C1 segment of cervical spinal cord (tissue), 14 donors: Measurements from ENCODE around the gene CCR4.
A peak's percentile ranks its signal among the peaks of the same experiment; 100 is the strongest.
"Not testable (repeated sequence)": the region's sequence is repeated elsewhere in the genome, so short reads cannot be mapped to it uniquely, and the experiment has no call there.

Source experiments
- DNase-seq, 14 donors: peaks; one replicate each; lab custom pipeline; 2025; lab: John Stamatoyannopoulos, UW

The CCR4 gene

DNA sequence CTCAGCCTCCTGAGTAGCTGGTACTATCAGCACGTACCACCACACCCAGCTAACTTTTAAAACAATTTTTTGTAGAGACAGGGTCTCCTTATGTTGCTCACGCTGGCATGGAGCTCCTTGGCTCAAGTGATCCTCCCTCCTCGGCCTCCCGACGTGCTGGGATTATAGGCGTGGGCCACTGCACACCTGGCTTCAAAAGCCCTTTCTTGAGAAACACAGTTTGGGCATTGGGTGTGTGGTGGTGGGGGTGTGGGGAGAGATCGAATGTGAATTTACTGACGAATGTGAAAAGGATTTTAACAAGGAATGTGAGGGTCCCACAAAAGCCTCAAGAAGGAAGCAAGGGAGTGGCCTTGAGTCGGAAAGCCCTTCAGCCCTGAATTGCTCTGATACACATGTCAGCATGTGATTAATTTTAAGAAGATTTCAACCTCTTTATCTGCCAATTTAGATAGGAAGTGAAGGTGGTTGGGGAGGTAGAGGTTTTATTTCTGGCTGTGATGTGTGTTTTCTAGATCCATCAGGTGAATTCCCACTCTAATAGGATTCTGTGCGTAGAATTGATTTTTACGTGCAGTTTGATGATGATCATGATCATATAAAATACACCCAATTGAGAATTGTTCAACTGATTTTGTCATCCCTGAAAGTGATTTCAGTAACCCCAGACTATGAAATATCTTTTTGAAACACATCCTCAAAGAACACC lies 1.1 kb downstream of the CCR4 start:
- peak in 1 of 14 donors; percentile 0 for DNase-seq

DNA sequence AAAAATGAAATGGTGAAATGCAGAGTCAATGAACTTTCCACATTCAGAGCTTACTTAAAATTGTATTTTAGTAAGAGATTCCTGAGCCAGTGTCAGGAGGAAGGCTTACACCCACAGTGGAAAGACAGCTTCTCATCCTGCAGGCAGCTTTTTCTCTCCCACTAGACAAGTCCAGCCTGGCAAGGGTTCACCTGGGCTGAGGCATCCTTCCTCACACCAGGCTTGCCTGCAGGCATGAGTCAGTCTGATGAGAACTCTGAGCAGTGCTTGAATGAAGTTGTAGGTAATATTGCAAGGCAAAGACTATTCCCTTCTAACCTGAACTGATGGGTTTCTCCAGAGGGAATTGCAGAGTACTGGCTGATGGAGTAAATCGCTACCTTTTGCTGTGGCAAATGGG lies 3.1 kb downstream of the CCR4 start:
- DNase-seq = no peak

DNA sequence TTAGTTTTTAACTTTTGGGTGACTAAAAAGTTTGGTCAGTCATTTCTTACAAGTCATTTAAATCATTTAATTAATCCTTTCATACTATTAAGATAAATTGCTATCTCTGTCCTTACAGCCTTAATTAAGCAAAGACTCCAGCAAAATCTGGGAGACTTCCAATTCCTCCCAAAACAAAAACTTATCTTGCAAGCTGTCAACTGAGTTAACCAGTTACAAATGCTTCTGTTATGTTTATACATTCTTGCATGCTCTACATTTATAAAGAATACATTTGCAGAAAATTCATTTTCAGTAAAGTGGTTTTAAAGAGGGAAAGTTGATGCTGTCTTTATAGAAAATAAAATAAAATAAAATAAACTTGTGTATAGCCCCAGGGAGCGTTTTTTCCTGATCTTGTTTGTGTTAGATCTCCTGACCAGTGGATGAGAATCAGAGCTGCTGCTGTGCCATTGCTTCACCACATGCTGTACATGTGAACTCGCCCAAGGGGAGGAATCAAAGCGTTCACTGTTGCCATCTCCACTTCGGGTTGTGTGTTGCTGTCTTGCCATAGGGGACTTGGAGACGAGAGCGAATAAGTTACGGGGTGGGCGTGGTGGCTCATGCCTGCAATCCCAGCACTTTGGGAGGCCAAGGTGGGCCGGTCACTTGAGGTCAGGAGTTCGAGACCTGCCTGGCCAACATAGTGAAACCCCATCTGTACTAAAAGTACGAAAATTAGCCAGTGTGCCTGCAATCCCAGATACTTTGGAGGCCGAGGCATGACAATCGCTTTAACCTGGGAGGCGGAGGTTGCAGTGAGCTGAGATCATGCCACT lies 5.5 kb downstream of the CCR4 start:
- no peak for DNase-seq

DNA sequence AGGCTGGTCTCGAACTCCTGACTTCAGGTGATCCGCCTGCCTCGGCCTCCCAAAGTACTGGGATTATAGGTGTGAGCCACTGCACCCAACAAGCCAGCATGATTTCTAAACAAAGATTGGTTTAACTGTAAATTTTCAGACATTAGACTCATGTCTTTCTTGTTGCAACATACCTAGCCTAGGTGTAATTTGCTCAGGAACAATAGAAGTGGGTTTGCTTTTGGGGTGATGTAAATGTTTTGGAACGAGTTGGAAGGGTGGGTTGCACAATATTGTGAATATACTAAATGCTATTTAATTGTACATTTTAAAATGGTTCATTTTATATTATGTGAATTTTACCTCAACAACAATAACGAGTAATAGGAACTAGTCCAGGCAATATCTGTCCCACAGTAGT lies 7.1 kb downstream of the CCR4 start:
- no peak for DNase-seq

DNA sequence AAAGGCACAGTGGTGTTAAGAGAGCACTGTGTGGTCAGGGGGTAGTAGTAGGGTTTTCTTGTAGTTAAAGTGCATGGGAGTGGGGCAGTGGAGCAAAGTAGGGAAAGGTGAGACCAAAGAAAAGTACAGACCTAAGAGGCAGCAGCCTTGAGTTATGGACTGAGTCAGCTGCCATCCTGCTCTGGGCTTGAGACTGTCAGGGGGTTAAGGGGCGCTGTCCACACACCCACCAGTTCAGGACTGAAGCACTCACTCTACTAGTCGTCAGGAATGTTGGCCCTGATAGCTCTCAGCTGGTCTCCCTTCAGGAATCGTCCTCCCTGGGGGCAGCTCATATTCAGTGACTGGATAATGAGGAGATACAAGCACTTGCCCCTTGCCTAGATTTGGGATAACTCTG lies 7.9 kb downstream of the CCR4 start:
- no peak for DNase-seq

DNA sequence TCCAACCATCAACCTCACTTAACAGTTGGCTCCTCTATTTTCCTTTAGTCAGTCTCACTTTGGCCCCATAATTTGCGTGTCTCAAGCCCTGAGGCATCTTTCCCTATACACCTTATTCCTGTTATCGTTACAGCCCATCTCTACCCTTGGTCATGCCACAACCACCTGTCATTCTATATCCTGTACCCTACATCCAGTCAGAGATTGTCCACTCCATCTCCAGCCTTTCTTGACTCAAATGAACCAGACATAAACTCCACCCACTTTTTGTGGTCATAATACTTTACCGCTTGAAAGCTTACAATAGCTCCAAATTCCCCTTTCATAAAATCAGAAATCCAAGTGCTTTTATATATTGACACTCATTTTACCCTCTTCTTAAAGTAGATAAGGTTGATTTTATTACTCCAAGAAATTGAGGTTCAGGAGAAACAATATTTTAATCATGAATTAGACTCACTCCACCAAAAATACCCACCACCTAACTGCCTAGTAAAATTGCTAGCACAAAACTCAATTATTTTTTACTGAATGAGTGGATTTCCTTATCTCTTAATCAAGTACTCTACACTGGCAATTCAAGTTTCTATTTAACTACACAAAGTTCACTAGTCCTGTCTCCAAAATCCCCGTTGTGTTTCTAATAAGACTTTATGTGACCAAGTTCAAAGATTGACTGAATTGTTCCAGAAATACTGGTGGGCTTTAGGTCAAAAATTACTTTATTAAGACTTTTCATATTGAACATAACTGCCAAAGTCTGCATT lies 9.1 kb downstream of the CCR4 start:
- DNase-seq = no peak

DNA sequence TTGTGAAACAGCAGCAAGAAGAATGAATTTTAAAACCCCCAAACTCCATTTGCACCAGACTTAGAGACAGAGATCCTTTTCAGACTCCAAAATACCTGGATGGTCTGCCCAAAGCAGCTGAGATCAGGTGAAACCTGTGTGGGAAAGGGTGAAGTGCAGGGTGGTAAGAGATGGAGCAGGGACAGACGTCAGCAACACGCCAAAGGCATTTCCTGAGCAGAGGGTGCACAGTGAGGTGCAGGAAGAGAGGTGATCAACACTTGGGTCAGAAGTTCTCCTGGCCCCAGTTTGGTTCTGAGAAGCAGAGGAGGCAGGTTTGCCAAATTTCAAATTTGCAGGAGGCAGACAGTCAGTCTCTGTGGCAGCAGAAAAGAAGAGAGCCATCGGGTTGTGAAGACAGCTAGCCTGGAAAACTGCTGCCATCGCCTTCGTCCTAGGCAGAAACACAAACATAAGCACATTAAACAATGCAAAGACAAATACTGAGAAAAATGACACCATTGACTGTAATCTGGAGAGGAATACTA lies 9.8 kb downstream of the CCR4 start:
- no peak for DNase-seq

DNA sequence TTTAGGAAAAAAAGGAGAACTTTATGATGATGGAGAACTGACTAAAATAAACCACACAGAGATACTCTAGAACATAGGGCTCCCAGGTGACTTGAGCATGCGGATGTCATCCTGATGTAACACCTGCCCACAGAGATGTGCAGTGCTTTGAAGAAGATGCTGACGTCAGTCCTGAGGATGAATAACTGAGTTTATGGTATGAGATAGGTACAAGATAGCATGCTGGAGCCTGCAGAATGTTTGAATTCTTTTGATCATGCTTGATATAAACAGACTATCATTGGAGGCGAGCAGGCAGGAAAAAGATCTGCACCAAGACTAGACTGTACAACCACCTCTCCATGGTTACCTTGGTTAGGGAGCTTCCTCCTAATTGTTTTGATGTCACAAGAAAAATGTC lies 12.4 kb downstream of the CCR4 start:
- DNase-seq = no peak

DNA sequence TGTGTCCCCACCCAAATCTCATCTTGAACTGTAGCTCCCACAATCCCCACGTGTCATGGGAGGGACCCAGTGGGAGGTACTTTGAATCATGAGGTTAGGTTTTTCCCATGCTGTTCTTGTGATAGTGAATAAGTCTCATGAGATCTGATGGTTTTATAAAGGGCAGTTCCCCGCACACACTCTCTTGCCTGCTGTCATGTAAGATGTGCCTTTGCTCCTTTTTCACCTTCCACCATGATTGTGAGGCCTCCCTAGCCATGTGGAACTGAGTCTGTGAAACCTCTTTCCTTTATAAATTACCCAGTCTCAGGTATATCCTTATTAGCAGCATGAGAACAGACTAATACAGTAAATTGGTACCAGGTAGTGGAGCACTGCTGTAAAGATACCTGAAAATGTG lies 13.3 kb downstream of the CCR4 start:
- not testable (repeated sequence) for DNase-seq

DNA sequence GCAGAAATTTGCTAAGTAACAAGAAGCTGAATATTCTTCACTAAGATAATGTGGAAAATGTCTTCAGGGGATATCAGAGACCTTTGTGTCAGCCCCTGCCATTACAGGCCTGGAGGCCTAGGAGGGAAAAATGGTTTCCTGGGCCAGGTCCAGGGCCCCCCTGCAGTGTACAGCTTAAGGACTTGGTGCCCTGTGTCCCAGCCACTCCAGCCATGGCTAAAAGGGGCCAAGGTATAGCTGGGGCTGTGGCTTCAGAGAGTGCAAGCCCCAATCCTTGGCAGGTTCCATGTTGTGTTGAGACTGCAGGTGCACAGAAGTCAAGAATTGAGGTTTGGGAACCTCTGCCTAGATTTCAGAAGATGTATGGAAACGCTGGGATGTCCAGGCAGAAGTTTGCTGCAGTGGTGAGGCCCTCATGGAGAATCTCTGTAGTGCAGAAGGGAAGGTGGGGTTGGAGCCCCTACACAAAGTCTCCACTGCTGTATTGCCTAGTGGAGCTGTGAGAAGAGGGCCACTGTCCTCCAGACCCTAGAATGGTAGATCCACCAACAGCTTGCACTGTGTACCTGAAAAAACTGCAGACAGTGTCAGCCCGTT lies 14.3 kb downstream of the CCR4 start:
- not testable (repeated sequence) for DNase-seq

DNA sequence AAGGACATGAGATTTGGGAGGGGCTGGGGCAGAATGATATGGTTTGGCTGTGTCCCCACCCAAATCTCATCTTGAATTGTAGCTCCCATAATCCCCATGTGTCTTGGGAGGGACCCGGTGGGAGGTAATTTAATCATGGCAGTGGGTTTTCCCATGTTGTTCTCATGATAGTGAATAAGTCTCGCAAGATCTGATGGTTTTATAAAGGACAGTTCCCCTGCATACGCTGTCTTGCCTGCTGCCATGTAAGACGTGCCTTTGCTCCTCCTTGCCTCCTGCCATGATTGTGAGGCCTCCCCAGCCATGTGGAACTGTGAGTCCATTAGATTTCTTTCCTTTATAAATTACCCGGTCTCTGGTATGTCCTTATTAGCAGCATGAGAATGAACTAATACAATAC lies 15.2 kb downstream of the CCR4 start:
- DNase-seq = not testable (repeated sequence)

DNA sequence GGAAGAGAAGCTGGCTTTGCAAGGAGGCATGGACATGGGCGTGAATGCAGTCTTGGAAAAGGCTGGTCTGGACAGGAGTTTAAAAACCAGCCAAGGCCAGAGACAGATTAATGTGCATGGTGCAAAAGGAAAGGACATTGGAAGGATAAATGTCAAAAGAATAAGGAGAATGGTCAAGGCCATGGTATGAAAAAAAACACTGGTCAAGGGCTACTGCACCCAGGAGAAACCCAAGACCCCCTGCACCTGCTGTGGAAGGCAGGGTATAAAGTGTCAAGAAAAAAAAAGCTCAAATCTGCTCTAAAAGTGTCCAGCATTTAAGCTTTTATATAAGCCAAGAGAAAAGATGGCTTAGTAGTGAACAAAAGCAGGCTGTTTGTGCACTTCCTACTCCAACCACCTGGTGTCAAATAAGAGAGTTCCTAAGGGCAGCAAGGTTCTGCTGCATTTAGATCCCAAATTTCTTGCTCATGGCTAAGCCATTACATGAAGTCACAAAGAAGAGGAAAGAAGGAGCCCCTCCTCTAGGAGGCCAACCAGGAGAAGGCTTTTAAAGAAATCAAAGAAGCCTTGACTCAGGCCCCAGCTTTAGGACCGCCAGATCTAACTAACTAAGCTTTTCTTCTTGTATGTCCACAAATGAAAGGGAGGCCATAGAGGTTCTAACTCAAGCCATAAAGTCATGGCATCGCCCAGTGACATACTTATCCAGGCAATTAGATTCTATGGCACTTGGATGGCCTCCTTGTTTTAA lies 16.9 kb downstream of the CCR4 start:
- no peak for DNase-seq

DNA sequence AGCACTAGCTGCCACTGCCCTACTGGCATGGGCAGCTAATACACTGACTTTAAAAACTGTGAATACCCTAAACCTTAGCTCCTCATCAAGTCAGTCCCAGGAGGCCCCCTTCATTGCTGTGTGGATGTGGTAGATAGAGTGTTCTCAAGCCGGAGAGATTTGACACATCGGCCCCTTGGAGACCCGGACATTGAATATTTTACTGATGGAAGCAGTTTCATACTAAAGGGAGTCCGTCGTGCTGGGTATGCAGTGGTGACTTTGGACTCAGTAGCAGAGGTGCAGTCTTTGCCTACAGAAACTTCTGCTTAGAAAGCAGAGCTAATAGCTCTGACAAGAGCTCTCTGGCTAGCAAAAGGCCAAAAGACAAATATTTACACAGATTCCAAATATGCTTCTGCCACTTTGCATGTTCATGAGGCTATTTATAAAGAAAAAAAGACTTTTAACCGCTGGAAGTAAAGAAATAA lies 17.5 kb downstream of the CCR4 start:
- DNase-seq = no peak

DNA sequence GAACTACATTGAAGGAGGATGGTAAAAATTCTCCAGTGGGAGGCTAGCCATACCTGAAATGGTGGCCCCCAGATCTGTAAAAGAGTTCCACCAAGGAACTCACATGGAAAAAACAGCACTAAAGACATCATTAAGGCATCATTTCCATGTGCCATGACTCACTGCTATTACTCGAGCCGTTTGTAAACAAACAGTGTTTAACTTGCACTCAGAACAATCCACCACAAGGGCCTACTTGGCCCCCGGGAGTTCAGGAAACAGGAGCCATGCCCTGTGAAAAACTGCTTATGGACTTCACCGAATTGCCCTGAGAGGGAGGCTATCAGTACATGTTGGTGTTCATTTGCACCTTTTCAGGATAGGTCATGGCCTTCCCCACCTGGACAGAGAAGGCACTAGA lies 18.2 kb downstream of the CCR4 start:
- DNase-seq = no peak

DNA sequence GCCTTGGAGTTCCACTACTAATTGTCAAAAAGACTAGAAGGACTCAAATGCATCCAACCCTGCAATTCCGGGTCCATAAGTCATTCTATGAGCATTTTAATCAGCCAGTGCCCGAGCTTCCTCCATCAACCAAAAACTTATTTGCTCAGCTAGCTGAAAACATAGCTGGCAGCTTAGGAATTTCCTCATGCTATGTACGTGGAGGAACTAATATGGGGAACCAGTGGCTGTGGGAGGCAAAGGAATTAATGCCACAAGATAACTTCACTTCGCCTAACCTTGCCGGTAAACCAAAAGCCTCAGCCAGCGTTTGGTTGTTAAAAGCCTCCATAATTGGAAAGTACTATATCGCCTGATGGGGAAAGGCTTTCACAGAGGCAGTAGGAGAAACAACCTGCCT lies 19.8 kb downstream of the CCR4 start:
- not testable (repeated sequence) for DNase-seq

DNA sequence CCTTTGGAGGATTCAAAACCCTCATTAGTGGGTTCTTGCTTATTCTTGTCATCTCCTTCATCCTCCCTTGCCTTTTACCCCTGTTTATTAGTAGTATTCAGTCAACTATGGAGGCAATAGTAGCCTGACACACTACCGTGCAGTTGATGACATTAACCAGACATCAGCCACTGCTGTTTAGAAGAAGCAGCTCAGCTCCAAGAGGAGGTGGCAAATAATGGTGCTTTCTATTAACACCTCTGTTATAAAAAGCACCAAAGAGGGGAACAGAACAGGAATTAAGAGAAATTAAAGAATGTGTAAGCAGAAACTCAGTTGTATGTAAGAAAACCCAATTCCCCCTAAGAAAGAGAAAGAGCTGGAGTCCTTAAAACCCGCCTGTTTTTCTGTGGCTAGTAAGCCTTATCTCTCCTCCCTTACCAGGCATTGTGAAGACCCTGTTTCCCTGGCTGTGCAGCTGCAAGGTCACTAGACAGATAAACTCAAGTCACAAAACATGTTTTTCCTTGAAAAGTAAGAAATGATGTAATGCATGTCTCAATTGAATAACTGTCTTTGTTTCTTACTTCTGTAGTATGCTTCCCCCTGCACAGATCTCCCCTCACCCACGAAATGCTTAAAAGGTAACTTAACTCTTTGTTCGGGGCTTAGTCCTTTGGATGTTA lies 21.2 kb downstream of the CCR4 start:
- DNase-seq = no peak

DNA sequence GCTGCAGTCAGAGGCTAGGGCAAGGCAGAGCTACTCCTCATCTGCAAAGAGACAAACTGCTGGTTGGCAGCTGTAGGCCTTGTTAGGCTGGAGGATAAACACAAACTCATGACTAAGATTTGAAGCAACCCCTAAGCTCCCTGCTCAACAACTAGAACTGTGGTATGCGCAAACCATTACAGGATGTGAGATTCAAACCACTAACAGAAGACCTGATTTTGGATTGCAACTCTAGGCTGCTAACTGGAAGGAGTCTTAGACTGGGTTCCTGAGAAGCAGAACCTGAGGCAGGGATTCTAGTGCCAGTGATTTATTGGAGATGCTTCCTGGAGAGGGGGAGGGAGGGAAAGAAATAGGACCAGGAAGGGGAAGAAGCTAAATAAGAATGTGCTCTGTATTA lies 22.5 kb downstream of the CCR4 start:
- DNase-seq = no peak

DNA sequence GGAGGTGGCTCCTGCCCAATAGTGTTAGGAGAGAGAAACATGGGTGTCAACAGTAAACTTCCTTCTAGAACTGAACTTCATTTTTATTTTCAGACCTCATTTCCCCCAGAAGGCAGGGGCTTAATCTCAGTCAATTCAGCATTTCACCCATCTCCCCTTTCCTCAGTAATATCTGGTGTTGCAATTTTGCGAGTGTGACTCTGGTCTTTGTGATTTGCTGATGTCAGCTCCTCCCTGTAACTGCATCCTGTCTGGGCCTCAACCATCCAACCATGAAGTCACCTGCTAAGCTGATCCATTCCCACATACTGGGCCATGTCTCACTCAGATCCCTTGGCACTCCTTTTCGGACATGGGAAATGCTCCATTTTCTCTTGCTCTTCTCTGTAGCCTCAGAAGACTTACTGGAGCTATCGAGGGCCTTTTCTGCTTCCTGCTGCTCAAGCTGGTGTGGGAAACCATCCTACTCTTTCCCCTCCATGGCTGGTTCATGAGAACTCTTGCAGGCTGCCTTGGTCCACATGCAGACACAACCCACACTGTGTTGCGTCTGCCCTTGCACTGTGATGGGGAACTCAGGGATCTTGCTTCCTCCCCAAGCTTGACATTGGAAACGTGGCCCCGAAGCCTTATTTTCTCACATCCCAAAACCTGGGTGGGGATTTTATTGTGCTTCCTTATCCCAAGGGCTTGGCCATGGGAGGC lies 24.6 kb downstream of the CCR4 start:
- no peak for DNase-seq

DNA sequence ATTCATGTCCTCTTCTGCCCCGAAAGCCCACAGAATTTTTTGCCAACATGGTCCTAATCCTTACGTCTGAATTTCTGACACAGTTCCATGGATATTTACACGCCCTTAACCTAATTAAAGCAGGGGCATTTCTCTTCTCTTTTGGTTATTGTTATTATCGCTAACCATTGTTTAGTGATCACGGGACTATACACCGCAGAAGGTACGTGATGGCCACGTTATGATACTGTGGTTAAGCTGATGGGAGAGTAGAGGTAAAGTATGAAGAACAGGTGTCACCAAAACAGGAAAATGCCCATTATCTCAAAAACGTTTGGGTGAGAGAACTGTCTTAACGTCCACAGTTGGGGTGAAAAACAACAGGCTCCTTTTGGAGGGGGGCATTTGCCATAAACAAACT lies 26.4 kb downstream of the CCR4 start:
- DNase-seq = no peak

DNA sequence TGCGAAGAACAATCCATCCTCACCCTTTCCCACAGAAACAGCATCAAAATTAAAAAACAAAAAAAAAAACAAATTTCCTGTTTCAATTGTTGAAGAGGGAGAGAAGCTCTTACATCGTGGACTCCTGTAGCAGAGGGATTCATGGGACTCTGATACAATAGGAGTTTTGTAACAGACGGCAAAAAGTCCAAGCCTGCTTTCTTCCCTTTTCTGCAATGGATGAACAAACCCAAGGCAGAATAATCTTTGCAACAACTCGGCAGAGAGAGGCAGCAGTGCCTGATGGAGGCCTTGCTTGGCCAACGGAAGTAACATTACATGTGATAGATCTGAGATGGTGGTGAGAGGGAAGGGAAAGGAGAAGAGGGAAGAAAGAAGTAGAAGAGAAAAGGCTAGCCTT lies 26.9 kb downstream of the CCR4 start:
- DNase-seq = no peak
